OCI-LY1 (cell line): Measurements from ENCODE around the gene RAB3IL1.

Experiments used
- CTCF ChIP-seq: fragments of 200-600 bp; sonication (generic), shearing (Covaris generic); IDR thresholded peaks from 2 replicates; pipeline ENCODE4 v1.5.1; 2017; ENCODE audit warnings: mild to moderate bottlenecking, antibody characterized with exemption, low read length, moderate library complexity, mixed read lengths
- EZH2 ChIP-seq: fragments of 200-600 bp; sonication (generic), shearing (Covaris generic); IDR thresholded peaks from 2 replicates; pipeline ENCODE4 v1.8.0; 2017; ENCODE audit warnings: borderline replicate concordance, mixed run types, mild to moderate bottlenecking, antibody characterized with exemption, low read length, moderate library complexity, mixed read lengths

GRCh38 chr11:61917334-61918109 lies at the start of gene RAB3IL1:
- TF ChIP-seq CTCF (no peak), EZH2 (no peak)
